ENCODE measurements around the gene PDS5B.

DNA sequence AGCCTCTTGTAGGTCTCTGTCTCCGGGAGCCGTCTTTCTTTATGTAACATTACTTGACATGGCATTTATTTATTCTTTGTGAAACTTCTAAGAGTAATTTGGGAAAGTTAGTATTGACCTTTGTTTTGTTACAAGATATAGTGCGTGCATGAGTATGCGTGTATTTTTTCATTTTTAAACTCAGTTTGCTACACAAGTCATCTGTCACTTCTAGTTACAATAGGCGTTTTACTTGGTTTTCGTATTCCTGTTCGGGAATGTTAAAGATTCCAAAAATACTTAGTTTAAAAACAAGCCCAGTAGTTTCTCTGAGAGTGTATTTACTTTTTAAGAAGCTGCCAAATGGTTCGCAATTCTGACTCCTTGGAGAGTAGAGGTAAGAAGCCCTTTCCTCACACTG is 3.2 kb downstream of the PDS5B start:
- TF ChIP-seq POLR2A (IDR thresholded peaks at IDR 0.05): no peak
- TF ChIP-seq, protein P1, sequence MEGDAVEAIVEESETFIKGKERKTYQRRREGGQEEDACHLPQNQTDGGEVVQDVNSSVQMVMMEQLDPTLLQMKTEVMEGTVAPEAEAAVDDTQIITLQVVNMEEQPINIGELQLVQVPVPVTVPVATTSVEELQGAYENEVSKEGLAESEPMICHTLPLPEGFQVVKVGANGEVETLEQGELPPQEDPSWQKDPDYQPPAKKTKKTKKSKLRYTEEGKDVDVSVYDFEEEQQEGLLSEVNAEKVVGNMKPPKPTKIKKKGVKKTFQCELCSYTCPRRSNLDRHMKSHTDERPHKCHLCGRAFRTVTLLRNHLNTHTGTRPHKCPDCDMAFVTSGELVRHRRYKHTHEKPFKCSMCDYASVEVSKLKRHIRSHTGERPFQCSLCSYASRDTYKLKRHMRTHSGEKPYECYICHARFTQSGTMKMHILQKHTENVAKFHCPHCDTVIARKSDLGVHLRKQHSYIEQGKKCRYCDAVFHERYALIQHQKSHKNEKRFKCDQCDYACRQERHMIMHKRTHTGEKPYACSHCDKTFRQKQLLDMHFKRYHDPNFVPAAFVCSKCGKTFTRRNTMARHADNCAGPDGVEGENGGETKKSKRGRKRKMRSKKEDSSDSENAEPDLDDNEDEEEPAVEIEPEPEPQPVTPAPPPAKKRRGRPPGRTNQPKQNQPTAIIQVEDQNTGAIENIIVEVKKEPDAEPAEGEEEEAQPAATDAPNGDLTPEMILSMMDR (IDR thresholded peaks at IDR 0.05 in 8 of 11, conservative IDR thresholded peaks at IDR 0.05 in 3 of 11): no peak

Data from spleen (tissue), 7 donors.